Colonic mucosa (tissue), 4 donors: ENCODE measurements around the gene ITGA1. TPM values are rescaled to one million over a fixed set of nuclear protein-coding genes. Genes with fewer than 3 reads are reported as not detected.

Experiments
- DNase-seq: peaks from one replicate; pipeline ENCODE4 v3.0.0-alpha.2; 2020
- H3K27ac ChIP-seq: fragments of 200-600 bp; one replicate; pipeline ENCODE4 v1.8.0; 2021
- H3K27me3 ChIP-seq: fragments of 200-600 bp; one replicate; pipeline ENCODE4 v1.8.0; 2021
- H3K36me3 ChIP-seq: fragments of 200-600 bp; one replicate; pipeline ENCODE4 v1.8.0; 2021
- H3K4me1 ChIP-seq: fragments of 200-600 bp; one replicate; pipeline ENCODE4 v1.8.0; 2021; ENCODE audit warnings: mild to moderate bottlenecking
- H3K4me3 ChIP-seq: fragments of 200-600 bp; one replicate; pipeline ENCODE4 v1.8.0; 2021
- H3K9ac ChIP-seq, 2 donors: one replicate each; pipeline ENCODE4 v1.7.0; 2013; ENCODE audit warnings: control low read depth in 2 of 2, low read depth in 2 of 2, low read length in 2 of 2
- H3K9me3 ChIP-seq: fragments of 200-600 bp; one replicate; pipeline ENCODE4 v1.8.0; 2021
- intact Hi-C: fragments of 100-400 bp; cut with DNase I; formaldehyde crosslinking; loops from one replicate; pipeline ENCODE4 v1.14.1; 2022
- total RNA-seq, 2 donors: library from RNA; stranded (reverse); fragmentation: NEBNext Ultra II Directional in 1 of 2; extraction: Animal tissue kit (Norgen Biotek cat#: 25700) in 1 of 2; gene quantifications; one replicate each; pipeline ENCODE4 v1.2.1, GENCODE V29; 2021
- TF ChIP-seq, protein P1 (sequence below): fragments of 200-600 bp; IDR thresholded peaks from one replicate; pipeline ENCODE4 v1.8.0; 2022; ENCODE audit warnings: antibody characterized with exemption, mild to moderate bottlenecking
- donor health status: healthy.
- donor health status: DM: no; HTN: no; CAD: no.
- donor health status: DM: no; HTN: no; CAD: no.

Gene ITGA1
- total RNA-seq, 2 donors from 2014 or later = 19.2 to 52.5 TPM

DNA sequence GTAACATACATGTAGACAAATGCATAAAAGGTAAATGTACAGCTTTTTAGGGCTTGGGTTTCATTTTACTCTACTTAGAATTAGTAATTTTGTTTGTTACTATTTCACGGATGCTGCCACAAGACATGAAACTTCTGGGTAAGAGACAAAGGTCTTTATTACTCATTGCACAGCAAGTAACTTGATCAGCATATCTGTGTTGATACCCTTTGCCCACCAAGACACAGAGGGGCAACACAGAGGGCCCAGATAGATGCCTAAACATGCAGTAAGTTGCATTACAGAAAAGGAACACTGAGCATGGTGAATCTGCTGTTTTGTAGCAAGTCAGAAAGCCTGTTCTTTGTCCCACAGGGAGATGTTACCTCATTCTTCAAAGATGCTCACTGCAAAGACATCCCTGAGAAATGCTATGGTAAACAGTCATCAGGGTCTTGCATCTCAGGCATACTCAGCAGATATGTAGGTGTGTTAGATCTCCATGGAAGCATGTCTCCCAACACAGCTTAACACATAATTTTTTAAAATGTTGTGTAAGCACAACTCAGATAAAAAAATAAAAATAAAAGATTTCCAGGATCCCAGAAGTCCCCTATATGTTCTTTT is 211.7 kb downstream of the ITGA1 start:
- intact Hi-C loops = no loop called here

DNA sequence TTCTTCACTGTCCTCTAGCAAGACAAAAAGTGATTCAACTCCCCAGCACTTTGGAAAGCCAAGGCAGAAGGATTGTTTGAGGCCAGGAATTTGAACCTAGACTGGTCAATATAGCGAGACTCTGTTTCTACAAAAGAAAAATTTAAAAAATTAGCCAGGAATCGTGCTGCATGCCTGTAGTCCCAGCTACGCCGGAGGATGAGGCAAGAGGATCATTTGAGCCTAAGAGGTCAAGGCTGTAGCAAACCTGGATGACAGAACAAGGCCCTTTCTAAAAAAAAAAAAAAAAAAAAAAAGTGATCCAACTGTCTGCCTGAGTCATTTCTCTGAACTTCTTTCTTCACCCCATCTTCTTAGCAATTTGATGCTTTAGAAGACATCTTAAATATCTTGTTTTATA is 213.8 kb downstream of the ITGA1 start:
- H3K4me1 ChIP-seq = no peaks in the 10 kb centered on the region
- no peak overlapping the region for H3K9ac ChIP-seq
- H3K36me3 ChIP-seq = no peaks in the 10 kb centered on the region
- intact Hi-C loops = no loop called here
- no peaks in the 10 kb centered on the region for H3K9me3 ChIP-seq
- no peak overlapping the region for H3K4me3 ChIP-seq
- no peaks in the 10 kb centered on the region for H3K27me3 ChIP-seq
- DNase-seq = no peak
- no peak overlapping the region for H3K27ac ChIP-seq
- TF ChIP-seq, protein P1, sequence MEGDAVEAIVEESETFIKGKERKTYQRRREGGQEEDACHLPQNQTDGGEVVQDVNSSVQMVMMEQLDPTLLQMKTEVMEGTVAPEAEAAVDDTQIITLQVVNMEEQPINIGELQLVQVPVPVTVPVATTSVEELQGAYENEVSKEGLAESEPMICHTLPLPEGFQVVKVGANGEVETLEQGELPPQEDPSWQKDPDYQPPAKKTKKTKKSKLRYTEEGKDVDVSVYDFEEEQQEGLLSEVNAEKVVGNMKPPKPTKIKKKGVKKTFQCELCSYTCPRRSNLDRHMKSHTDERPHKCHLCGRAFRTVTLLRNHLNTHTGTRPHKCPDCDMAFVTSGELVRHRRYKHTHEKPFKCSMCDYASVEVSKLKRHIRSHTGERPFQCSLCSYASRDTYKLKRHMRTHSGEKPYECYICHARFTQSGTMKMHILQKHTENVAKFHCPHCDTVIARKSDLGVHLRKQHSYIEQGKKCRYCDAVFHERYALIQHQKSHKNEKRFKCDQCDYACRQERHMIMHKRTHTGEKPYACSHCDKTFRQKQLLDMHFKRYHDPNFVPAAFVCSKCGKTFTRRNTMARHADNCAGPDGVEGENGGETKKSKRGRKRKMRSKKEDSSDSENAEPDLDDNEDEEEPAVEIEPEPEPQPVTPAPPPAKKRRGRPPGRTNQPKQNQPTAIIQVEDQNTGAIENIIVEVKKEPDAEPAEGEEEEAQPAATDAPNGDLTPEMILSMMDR = no peak

More for the DNA sequence above, 211.7 kb downstream of the ITGA1 start:
- TF ChIP-seq, protein P1 = no peak
- Histone ChIP-seq H3K9me3 (no peaks in the 10 kb centered on the region), H3K27ac (no peak overlapping the region), H3K27me3 (no peaks in the 10 kb centered on the region), H3K9ac (no peak overlapping the region), H3K4me3 (no peak overlapping the region), H3K4me1 (no peaks in the 10 kb centered on the region), H3K36me3 (no peaks in the 10 kb centered on the region)
- no peak for DNase-seq

DNA sequence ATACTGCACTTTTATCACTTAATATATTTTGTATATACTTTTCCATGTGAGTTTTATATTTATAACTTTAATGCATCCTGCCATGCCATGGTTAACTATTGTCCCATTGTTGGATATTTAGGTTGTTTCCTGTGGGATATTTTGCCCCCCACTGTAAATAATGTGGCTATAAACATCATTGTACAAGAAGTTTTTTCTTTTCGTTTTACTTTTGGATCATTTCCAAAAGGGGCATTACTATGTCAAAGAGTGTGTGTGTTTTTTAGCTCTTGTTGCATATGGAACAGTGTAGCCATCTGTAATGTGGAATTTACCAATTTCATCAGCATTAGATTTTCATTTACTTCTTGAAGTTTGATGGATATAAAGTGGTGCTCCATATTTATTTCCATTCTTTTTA is 214.8 kb downstream of the ITGA1 start:
- Histone ChIP-seq H3K27ac (no peak overlapping the region), H3K27me3 (no peaks in the 10 kb centered on the region), H3K9me3 (no peaks in the 10 kb centered on the region), H3K4me1 (peaks cover 3% of the 10 kb centered on the region), H3K36me3 (no peaks in the 10 kb centered on the region), H3K9ac (no peak overlapping the region), H3K4me3 (no peak overlapping the region)
- TF ChIP-seq, protein P1 = no peak
- no peak for DNase-seq
- intact Hi-C loops = no loop called here

DNA sequence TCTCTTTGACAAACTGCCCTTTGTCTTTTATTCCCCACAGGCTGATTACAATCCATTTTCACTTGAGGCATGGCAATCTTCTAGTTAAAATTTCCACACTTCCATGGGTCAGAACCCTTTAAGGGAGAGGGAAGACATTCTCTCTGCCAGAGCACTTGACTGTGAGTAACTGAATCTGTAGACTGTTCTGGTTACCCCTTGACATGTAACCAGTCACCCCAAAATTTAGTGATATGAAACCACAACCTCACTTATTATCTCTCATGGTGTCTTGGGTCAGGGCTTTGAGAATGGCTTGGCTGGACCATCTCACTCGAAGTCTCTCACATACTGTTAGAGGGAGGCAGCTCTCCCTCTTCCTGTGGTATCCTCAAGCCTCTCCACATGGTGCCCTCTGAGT is 215.4 kb downstream of the ITGA1 start:
- Histone ChIP-seq H3K36me3 (no peaks in the 10 kb centered on the region), H3K4me3 (no peak overlapping the region), H3K27ac (no peak overlapping the region), H3K9ac (no peak overlapping the region), H3K27me3 (no peaks in the 10 kb centered on the region), H3K9me3 (no peaks in the 10 kb centered on the region), H3K4me1 (peaks cover 3% of the 10 kb centered on the region)
- TF ChIP-seq, protein P1 = no peak
- intact Hi-C loops = no loop called here
- no peak for DNase-seq

DNA sequence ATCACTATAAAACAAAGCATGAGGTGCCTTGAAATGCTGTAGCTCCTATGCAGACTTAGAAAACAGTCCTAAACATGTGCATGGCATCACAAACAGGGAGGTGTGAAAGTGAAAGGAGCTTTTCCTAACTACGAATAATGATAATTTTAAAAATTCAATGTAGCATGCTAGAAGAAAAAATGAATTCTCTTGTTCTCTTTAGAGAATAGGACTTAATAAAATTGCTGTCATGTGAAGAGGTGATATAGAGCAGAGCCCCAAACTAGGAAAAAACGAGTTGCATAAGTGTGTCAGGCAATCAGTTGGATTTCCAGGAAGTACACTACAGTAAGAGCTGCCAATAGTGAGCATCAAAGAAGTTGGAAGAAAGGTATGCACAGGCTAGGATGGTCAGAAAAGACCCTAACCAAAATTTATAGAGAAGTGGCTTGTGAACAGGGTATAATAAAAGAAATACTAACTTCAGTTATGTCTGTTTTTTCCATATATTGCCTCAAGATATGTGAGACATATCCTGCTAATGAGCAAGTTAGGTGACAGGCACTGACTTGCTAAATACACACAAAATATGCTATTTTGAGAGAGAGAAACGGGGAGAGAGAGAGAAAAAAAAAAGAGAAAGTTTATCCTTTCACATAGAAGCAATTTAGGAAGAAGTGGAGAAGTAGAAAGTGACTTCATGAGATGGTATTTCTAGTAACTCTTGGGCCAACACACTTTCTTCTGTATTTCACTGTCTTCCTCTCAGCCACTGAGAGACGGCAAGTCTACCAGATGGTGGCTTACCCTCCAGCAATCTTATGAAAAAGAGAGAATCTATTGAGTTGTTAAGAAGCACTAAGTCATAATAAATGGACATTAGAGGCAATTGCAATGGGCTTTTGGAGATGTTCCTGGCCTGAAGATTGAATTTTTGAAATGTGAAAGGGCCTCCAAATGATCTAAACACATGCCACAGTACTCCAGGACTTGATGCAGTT is 219.5 kb downstream of the ITGA1 start:
- Histone ChIP-seq H3K4me3 (no peak overlapping the region), H3K36me3 (no peaks in the 10 kb centered on the region), H3K27ac (no peak overlapping the region), H3K9me3 (no peaks in the 10 kb centered on the region), H3K4me1 (peaks cover 3% of the 10 kb centered on the region), H3K9ac (no peak overlapping the region), H3K27me3 (no peaks in the 10 kb centered on the region)
- DNase-seq = no peak
- intact Hi-C loops = no loop called here
- TF ChIP-seq, protein P1 = no peak
